ENCODE results near the gene SLC25A47.

DNA sequence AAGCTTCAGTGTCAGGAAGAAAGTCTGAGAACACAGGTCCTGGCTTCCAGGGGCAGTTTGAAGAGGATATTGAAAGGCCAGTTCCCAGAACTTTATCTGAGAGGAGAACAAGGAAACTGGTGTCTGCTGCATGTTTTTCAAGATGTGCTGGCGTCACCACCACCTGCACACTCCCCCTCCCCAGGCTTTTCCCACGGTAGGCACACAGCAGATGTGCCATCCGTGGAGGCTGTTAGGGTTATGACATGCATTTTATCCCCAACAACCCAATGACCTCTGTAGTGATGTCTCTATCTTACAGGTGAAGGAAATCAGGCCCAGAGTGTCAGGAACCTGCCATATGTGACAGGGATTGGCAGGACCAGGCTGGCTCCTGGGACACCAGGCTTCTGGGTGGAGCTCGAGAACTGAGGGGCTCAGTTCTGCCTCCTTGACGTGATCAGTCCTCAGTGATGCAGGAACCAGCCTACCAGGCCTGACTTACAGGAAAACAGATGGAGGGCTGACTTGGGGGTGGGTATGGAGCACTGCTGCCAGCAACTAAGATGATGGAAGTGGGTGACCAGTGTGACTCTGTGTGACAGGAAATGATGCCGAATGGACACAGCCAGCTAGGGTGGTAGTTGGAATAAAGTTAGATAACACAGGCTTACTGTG lies 16.8 kb downstream of the SLC25A47 start:
- TF ChIP-seq, protein P1, sequence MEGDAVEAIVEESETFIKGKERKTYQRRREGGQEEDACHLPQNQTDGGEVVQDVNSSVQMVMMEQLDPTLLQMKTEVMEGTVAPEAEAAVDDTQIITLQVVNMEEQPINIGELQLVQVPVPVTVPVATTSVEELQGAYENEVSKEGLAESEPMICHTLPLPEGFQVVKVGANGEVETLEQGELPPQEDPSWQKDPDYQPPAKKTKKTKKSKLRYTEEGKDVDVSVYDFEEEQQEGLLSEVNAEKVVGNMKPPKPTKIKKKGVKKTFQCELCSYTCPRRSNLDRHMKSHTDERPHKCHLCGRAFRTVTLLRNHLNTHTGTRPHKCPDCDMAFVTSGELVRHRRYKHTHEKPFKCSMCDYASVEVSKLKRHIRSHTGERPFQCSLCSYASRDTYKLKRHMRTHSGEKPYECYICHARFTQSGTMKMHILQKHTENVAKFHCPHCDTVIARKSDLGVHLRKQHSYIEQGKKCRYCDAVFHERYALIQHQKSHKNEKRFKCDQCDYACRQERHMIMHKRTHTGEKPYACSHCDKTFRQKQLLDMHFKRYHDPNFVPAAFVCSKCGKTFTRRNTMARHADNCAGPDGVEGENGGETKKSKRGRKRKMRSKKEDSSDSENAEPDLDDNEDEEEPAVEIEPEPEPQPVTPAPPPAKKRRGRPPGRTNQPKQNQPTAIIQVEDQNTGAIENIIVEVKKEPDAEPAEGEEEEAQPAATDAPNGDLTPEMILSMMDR (IDR thresholded peaks at IDR 0.05; ENCODE audit: low read length) = no peak
- TF ChIP-seq EZH2phosphoT487 (IDR thresholded peaks at IDR 0.05; ENCODE audit: low read length) (no peak), EZH2 (optimal IDR thresholded peaks at IDR 0.05; ENCODE audit: low read depth, low read length) (no peak)

Data from MM.1S (cell line).